ENCODE data around the gene MORN5.

GRCh38 chr9:122204491-122204890 is 44.8 kb downstream of the MORN5 start:
- TF ChIP-seq POLR2A (IDR thresholded peaks at IDR 0.05; ENCODE audit: low read length) (no peak), GATA1 (IDR thresholded peaks at IDR 0.05; ENCODE audit: low read depth, low read length) (no peak)
